Measurements from ENCODE around the gene AGBL4. TPM values are rescaled to one million over a fixed set of nuclear protein-coding genes. Genes with fewer than 3 reads are reported as not detected.
"Not testable (repeated sequence)": the region's sequence is repeated elsewhere in the genome, so short reads cannot be mapped to it uniquely, and the experiment has no call there.

Gene AGBL4
- 0.22 TPM for polyA plus RNA-seq (ENCODE audit: insufficient read length)

DNA sequence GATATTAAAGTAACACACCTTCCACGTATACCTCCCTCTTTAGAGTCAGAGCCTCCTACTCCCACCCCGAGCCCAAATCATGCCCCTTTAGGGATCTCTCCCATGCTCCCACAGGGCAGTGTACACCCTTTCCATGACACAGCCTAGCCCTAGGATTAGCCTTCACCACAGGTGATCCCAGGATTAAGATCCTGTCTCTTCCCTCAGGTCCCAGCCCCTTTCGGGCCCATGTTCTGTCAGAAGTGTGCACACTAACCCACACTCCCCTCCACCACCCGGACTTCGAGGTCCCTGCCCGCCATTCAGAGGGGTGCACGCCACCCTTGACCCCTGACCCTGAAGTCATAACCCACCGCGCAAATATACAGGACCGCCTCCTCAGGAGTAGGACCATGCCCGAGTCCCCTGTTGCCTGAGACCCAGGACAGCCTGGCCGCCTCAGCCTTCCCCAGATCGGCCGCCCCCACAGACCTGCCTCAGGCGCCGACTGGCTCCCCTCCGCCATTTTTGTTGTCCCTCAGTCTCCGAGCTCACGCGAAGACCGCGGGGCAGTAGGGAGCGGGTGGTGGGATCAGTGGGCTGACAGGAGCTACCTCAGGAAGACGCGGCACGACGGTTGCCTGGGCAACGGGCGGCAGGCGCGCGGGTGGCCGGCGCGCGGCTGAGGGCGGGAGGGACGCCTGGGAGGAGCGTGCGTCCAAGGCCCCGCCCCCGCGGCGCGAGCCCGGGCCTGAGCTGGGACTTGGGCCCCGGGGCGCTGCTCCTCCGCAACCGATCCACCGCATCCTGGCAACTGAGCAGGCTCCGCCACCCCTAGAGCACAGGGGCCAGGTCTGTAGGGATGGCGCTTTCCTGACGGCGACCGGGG, at the start of gene AGBL4:
TSS of gene AGBL4 (minus strand) at position 663 of the 868 bp plus-strand sequence.
- peak; percentile 43 for DNase-seq

DNA sequence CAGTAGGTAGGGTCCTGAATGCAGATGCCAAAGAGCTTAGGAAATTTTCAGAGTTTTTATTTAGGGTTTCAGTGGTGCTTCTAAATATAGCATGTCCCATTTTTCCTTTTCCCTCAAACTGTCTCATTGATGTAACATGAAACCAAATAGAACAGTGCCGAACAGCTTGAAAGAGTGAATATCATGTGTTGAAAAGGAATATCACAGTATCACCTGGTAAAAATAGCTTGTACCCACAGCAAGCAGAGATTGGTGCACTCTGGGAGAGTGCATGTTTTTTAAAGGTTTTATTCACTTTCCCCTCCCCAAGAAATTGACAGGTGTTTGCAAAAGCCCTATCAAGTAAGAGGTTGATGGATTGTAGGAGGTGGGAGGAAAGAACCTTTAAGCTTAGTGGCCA, 43.1 kb upstream of the AGBL4 start:
- DNase-seq: no peak

DNA sequence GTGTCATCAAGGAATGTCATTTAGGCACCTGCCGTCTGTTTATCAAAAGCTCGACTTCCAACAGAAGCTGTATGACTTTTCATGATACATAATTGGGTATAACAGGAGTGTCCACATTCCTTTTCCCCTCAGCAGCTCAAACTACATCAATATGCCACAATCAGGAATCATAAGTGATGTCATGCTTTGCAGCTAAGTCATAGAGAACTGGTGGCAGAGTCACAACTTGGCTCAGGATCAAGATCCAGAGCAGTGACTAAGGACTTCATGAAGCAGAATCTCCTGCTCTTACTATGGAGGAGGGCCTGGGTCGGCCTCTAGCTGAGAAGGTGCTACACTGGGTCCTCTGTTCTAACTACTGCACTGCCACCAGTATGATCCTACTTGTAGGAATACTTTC, 36.5 kb upstream of the AGBL4 start:
- DNase-seq: no peak

DNA sequence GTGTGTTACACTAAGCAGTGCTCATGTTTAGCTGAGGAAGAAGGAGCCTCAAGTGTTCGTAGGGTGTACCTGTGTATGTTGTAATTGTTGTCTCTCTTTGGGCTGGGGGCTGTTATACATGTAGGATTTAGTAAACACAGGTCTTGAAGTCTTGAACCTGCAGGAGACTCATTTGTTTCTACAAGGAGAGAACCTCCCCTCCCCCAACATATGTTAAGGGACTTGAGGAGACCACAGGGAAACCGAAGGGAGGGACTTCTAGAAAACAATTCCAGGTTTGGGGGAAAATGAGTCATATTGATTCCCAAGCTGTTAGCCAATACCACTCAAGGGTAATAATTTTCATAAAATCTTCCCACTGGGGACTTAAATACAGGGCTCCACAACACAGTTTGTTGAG, 25.0 kb upstream of the AGBL4 start:
- no peak for DNase-seq

DNA sequence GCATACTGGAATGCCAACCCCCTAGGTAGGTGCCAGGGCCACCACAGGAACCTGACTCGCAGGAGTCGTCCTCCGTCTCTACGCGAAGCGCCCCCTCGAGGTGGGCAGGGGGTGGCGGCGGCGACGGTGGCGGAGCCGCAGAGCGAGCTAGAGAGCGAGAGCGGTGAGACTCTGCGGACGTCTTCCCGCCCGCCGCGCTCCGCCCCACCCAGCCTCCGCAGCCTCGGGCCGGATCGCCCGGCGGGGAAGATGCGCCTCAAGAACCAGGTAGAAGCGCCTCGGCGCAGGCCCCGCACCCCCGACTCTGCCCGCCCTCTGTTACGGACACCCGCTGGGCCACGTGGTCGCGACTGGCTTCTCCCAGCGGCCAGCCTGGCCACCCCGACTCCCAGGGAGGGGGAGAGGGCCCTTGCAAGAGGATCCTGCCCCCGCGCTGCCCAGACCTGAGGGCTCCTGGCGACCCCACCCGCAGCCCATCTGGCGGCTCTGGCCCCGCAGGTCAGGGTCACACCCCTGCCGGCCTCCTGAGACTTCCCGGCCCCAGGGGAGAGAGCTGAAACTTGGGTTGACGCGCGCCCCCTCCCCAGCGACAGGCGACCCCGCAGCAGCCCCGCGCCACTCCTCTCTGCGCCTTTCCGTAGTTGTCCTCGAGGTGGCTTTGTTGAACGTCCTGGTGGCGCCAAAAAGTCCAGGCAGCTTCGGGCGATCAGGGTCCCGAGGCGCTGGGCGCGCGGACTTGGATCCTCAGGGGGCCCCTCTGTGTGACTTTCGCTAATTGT, 24.4 kb upstream of the AGBL4 start:
- DNase-seq: no peak

DNA sequence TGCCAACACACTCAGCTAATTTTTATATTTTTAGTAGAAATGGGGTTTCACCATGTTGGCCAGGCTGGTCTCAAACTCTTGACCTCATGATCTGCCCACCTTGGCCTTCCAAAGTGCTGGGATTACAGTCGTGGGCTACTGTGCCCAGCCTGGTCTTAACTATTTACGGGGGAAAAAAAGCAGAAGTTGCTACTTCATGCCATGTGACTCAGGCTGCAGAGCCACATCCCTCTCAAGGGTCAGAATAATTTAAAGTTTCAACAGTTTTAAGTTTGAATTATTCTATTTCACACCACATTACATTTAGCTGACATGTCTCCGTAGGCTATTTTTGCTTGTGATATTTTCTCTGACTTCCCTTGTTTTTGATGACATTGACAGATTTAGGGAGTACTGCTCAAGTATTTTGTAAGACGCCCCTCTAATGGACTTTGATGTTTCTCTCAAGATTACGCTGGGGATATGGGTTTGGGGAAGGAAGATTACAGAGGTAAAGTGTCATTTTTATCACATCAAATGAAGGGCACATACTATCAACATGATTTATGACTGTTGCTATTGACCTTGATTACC, 14.6 kb upstream of the AGBL4 start:
- no peak for DNase-seq

DNA sequence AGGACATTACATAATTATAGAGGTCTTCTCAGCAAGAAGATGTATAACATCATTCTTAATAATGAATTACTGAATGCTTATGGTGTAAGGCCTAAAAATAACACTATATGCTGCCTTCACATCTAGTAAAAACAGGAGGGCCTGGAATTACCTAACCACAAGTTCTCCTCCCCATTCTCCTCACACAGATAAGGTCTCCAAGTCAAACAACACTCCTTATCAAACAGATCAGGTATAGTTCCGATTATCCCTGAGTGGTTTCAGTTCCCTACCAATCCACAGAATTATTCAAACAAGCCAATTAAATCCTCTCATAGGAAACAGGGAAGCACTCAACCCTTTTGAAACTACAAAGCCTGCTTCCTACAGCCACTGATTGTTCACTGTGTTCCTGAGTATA, 4.0 kb upstream of the AGBL4 start:
- no peak for DNase-seq

DNA sequence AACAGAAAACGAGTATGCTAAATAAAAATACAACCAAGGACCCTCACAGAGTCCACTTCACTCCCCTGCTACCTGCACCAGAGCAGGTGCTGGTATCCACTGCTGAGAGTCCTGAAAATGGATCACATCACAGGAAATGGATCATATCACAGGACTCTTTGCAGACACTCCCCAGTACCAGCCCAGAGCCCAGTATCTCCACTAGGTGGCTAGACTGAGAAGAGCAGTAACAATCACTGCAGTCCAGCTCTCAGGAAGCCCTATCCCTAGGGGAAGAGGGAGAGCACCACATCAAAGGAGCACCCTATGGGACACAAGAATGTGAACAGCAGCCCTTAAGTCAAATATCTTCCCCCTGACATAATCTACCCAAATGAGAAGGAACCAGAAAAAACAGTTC, 28.0 kb downstream of the AGBL4 start:
- no peak for DNase-seq

DNA sequence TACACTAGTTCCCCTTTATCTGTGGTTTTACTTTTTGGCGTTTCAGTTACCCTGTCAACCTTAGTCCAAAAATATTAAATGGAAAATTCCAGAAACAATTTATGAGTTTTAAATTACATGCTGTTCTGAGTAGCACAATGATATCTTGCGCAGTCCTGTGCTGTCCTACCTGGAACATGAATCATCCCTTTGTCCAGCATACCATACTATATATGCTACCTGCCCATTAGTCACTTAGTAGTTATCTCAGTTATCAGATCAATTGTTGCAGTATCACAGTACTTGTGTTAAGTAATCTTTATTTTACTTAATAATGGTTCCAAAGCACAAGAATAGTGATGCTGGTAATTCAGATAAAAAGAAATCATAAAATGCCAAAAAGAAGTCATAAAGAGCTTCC, 52.7 kb downstream of the AGBL4 start:
- no peak for DNase-seq

DNA sequence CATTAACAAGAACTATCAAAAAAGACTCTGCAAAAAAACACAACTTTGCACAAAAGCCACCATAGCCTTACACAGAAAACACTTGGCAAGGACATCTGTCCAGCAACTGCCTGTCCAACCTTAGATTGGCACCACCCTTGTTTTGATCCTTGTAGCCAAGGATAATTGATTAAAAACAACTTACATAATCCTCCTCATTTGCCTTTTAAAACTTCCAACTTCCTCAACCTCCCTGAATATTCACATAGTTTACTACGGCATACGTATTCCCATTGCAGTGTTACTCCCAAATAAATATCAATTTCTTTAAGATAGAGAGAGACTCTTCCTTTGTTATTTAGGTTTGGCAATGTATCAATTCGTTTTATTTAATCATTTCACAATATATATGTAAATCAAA, 72.4 kb downstream of the AGBL4 start:
- DNase-seq: no peak

DNA sequence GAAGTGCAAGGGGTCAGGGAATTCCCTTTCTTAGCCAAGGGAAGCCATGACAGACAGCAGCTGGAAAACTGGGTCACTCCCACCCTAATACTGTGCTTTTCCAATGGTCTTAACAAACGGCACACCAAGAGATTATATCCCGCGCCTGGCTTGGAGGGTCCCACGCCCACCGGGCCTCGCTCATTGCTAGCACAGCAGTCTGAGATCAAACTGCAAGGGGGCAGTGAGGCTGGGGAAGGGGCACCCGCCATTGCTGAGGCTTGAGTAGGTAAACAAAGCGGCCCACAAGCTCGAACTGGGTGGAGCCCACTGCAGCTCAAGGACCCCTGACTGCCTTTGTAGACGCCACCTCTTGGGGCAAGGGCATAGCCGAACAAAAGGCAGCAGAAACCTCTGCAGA, 108.5 kb downstream of the AGBL4 start:
- not testable (repeated sequence) for DNase-seq

DNA sequence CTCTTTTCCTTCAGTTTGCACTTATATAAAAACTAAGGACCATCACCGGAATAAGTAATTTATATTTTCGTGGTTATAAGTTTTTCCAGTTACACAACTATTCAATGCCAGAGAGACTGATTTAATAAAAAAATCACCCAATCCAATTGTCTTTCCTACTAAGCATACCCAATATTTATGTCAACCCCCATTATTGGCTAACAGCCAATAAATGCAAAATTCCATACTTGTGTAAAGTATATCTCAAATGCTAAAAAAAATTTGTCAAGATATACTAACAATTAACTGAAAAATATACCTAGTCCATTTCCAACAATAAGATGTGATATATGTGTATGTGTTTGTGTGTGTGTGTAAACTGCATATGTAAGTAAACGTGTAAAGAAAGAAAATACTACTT, 117.4 kb downstream of the AGBL4 start:
- no peak for DNase-seq

DNA sequence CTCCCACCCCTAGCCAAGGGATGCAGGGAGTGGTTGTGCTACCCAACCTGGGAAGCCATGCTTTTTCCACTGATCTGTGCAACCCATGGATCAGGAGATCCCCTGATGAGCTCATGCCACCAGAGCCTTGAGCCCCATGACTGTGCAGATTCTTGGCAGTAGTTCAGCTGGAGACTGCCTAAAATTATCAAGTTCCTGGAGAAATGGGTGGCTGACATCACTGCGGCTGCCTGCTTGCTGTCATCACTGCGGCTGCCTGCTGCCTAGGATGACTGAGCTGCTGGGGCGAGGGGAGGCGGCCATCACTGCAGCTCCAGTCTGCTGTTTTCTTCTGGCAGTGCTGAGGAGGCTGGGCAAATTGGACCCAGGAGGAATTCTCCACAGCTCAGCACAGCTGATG, 159.2 kb downstream of the AGBL4 start:
- no peak for DNase-seq

DNA sequence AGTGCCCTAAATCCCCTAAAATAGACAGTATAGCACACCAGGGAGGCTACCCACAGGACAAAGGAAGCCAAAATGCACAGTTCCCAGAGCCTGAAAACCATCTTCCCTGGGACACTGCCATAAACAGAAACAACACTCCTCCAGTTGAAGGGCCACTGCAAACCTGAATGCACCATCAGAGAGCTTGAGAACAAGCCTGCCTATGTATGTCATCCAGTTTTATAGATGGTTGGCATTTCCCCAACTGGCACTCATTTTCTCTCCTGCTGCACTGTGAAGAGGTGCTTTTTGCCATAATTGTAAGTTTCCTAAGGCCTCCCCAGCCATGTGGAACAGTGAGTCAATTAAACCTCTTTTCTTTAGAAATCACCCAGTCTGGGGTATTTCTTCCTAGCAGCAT, 169.0 kb downstream of the AGBL4 start:
- DNase-seq: no peak

DNA sequence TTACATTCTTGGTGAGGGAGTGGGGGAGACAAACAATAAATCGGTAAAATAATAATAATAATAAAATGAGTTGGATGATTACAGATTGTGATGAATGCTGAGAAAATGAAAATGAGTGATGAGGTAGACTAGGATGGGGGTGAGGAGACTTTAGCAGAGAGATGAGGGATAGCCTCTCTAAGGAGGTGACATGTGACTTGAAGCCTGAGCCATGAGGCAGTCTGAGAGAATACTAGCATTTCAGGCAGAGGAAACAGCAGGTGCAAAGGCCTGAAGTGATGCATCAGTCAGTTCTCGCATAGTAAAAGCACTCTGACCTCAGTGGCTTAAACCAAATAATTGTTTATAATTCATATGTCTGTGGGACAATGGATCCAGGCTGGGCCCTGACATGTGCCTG, 181.2 kb downstream of the AGBL4 start:
- DNase-seq: no peak

DNA sequence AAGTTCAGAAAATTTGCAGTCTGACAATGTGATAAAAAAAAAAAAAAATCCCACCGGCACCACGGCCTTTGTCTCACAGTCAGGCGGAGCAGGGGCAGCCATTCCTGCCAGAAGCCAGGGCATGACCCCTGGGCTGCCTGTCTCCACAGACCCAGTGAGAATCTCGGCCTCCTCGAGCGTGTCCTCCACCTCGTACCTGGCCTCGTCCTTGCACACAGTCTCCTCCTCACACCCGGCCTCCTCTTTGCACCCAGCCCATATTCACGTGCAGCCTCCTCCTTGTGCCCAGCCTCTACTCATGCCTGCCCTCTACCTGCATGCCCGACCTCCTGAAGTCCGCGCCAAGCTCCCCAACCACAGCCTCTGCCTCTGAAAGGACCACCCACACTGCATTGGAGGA, 182.0 kb downstream of the AGBL4 start:
- DNase-seq: no peak

DNA sequence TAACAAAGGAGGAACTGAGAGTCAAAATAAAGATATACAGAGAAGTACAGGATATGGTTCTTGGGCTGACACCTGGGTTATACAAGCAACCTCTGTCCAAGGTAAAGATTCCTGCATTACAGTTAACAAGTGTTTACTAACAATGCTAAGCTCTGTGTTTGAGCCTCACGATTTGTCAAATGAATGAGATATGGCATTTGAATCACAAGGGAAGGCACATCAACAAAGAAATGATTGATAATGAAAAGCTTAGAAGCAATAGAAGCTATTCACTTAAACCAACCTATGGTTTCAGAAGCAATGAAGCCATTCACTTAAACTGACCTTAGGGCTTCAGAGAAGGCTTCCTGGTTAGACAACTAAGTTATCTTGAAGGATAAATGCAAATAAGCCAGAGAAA, 199.5 kb downstream of the AGBL4 start:
- DNase-seq: no peak

DNA sequence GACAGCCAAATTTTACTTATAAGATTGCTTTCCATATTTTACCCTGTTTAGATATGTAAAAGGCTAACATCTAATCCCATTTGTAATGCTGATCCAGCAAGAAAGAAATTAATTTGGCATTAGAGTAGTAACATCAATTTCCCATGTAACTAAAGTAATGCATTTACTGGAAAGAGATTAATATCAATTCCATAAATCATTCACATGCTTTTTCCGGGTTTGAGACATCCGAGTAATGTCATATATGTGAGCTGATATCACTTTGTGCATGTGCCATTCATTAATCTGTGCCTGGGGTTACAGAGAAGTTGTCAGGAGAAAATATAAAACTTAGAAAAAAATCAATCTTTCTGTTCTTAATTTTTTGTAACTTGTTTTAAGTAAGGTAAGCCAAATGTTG, 206.1 kb downstream of the AGBL4 start:
- no peak for DNase-seq

DNA sequence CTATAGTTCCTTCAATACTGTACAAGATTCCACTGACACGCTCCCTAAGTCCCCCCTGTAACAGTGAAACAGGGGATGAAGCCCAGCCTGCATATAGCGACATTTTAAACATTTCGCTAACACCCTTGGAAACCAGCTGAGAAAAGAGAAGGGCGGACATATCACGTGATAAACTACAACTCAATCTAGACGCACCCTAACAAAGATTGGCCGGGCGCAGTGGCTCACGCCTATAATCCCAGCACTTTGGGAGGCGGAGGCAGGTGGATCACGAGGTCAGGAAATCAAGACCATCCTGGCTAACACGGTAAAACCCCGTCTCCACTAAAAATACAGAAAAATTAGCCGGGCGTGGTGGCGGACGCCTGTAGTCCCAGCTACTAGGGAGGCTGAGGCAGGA, 236.7 kb downstream of the AGBL4 start:
- not testable (repeated sequence) for DNase-seq

DNA sequence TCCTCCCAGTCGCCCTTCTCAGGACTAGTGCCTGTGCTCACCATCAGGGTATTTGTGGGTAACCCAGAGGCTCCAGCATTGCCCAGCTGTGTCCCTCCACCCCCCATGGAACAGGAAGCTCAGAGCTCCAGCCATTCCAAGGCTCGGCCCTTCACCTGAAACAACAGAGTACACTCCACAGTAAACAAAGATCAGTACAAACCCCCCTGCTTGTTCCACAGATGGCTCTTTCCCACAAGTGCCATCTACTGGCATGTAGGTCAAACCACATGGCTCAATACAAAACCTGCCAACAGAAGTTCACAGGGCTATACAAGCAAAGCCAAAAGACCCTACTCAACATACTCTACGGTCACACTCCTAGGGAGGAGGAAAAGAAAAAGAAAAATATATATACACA, 258.7 kb downstream of the AGBL4 start:
- DNase-seq: no peak

DNA sequence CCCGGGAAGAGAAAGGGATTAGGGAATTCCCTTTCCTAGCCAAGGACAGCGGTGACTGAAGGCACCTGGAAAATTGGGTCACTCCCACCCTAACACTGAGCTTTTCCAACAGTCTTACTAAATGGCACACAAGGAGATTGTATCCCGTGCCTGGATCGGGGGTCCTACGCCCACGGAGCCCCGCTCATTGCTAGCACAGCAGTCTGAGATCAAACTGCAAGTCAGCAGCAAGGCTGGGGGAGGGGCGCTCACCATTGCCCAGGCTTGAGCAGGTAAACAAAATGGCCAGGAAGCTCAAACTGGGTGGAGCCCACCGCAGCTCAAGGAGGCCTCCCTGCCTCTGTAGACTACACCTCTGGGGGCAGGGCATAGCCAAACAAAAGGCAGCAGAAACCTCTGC, 285.6 kb downstream of the AGBL4 start:
- not testable (repeated sequence) for DNase-seq

DNA sequence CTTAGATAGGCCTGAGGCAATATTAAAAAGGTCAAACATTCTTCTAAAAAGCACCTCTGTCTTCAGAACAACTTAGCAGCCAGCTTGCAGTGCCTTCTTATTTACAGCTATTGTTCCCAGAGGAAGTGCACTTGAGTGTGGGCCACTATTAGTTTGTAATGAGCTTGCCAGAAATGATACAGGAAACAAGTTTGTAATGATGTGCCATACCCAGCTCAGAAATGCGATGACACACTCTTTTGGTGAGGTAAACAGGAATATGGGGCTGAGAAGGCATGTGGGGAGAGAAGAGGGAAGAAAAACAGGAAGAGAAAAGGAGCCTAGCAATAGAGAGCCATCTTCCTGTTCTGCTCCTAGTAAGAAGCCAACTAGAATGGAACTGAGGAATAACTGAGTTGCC, 295.4 kb downstream of the AGBL4 start:
- no peak for DNase-seq

DNA sequence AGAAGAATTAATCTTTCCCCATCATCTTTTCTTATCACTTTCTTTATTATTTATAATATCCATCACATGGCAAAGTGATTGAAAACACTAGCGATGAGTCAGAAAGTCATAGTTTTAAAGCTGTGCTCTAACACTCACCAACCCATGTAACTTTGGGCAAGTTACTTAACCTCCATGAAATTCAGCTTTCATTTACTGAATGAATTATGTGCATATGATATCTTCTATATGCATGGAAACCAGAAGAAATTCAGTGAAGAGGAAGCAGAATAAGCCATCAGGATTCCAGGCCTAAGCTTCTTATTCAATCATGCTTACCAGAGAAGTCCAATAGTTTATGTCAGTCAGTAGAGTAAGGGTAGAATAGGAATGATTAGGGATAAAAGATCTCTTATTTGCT, 300.1 kb downstream of the AGBL4 start:
- no peak for DNase-seq
